H1 (cell line): ENCODE results near the gene CFAP92. TPM values are rescaled to one million over a fixed set of nuclear protein-coding genes. Genes with fewer than 3 reads are reported as not detected.

Experiments used
- BCL11A ChIP-seq, 2 experiments: IDR thresholded peaks; one replicate each; pipeline ENCODE4 v1.6.1; 2011; ENCODE audit warnings: low read depth in 2 of 2, low read length in 2 of 2, mild to moderate bottlenecking in 2 of 2
- CBX5 ChIP-seq: fragments of 300-800, 300-1000 bp; sonication (generic); IDR thresholded peaks from 2 replicates; pipeline ENCODE4 v1.7.1; 2016; ENCODE audit warnings: antibody characterized with exemption, low read length, low read depth
- CBX8 ChIP-seq: fragments of 300-800, 300-1000 bp; sonication (generic); IDR thresholded peaks from 2 replicates; pipeline ENCODE4 v1.7.1; 2016; ENCODE audit warnings: low read depth, low read length, borderline replicate concordance
- CEBPB ChIP-seq: IDR thresholded peaks from 2 replicates; pipeline ENCODE4 v1.6.1; 2012; ENCODE audit warnings: low read depth, low read length
- CHD2 ChIP-seq: IDR thresholded peaks from 2 replicates; pipeline ENCODE4 v1.6.1; 2012; ENCODE audit warnings: low read length, improper control_type of control experiment
- CREB1 ChIP-seq: IDR thresholded peaks from 2 replicates; pipeline ENCODE4 v1.6.1; 2012; ENCODE audit warnings: inconsistent platforms
- EGR1 ChIP-seq: IDR thresholded peaks from 2 replicates; pipeline ENCODE4 v1.6.1; 2011; ENCODE audit warnings: low read depth, low read length, borderline replicate concordance
- EP300 ChIP-seq, 2 experiments: IDR thresholded peaks; 1 replicate in 1 of 2; 2 replicates in 1 of 2; pipeline ENCODE4 v1.6.1; 2011 to 2012; ENCODE audit warnings: low read depth in 2 of 2, low read length in 2 of 2, mild to moderate bottlenecking in 2 of 2, borderline replicate concordance in 1 of 2, inconsistent platforms in 1 of 2, moderate library complexity in 1 of 2
- KDM1A ChIP-seq: fragments of 200-600, 300-600 bp; sonication (generic); IDR thresholded peaks from 2 replicates; pipeline ENCODE4 v1.7.1; 2016; ENCODE audit warnings: mild to moderate bottlenecking, low read length, borderline replicate concordance
- KDM5A ChIP-seq: fragments of 200-600 bp; IDR thresholded peaks from 2 replicates; pipeline ENCODE4 v1.7.1; 2012; ENCODE audit warnings: mild to moderate bottlenecking, low read length, inconsistent platforms, mixed read lengths
- MAFK ChIP-seq: IDR thresholded peaks from 2 replicates; pipeline ENCODE4 v1.6.1; 2012; ENCODE audit warnings: low read depth, mild to moderate bottlenecking, improper control_type of control experiment, low read length
- NANOG ChIP-seq: IDR thresholded peaks from 2 replicates; pipeline ENCODE4 v1.6.1; 2011; ENCODE audit warnings: low read length, low read depth, mild to moderate bottlenecking, inconsistent platforms; ENCODE audit not compliant: insufficient read depth, poor library complexity, severe bottlenecking
- NRF1 ChIP-seq: IDR thresholded peaks from 2 replicates; pipeline ENCODE4 v1.6.1; 2011; ENCODE audit warnings: mild to moderate bottlenecking, low read depth, low read length, improper control_type of control experiment
- RAD21 ChIP-seq, 2 experiments: IDR thresholded peaks in 1 of 2; conservative IDR thresholded peaks in 1 of 2; 2 replicates each; pipeline ENCODE4 v1.6.1; 2011; ENCODE audit warnings: low read depth in 2 of 2, low read length in 2 of 2, improper control_type of control experiment in 1 of 2, inconsistent platforms in 1 of 2, mild to moderate bottlenecking in 1 of 2, moderate library complexity in 1 of 2
- RFX5 ChIP-seq: IDR thresholded peaks from 2 replicates; pipeline ENCODE4 v1.6.1; 2011; ENCODE audit warnings: low read depth, low read length, improper control_type of control experiment, borderline replicate concordance
- SAP30 ChIP-seq: fragments of 300-600 bp; sonication (generic); IDR thresholded peaks from 2 replicates; pipeline ENCODE4 v1.7.1; 2012; ENCODE audit warnings: low read length, moderate library complexity, mild to moderate bottlenecking, inconsistent platforms; ENCODE audit not compliant: insufficient read depth, insufficient replicate concordance
- TCF12 ChIP-seq: IDR thresholded peaks from 2 replicates; pipeline ENCODE4 v1.6.1; 2011; ENCODE audit warnings: low read depth, mild to moderate bottlenecking, low read length
- TEAD4 ChIP-seq: IDR thresholded peaks from 2 replicates; pipeline ENCODE4 v1.6.1; 2012; ENCODE audit warnings: low read depth, low read length, inconsistent platforms, mixed read lengths
- polyA plus RNA-seq, 7 experiments: library from polyadenylated mRNA; depleted of rRNA in 3 of 7; stranded (reverse) in 5 of 7; unstranded in 2 of 7; fragments of >200 nt in 5 of 7; fragments of 200-250 nt in 2 of 7; gene quantifications; 1 replicate in 5 of 7; 2 replicates in 1 of 7; 4 replicates in 1 of 7; pipeline versions ENCODE4 v1.2.1 to v1.2.3, GENCODE V29; 2011 to 2013; ENCODE audit warnings: missing spikeins in 2 of 7, mixed read lengths in 2 of 7
- total RNA-seq: library from RNA; stranded (reverse); fragmentation: NEBNext Ultra II Directional; extraction: Animal tissue kit (Norgen Biotek cat#: 25700); gene quantifications from 2 replicates; pipeline ENCODE4 v1.2.1, GENCODE V29; 2021
- TF ChIP-seq, protein P1 (sequence below): IDR thresholded peaks from 2 replicates; pipeline ENCODE4 v1.6.1; 2012; ENCODE audit warnings: inconsistent platforms
- TF ChIP-seq, protein P2 (sequence below): IDR thresholded peaks from 2 replicates; pipeline ENCODE4 v1.6.1; 2012; ENCODE audit warnings: inconsistent platforms
- TF ChIP-seq, protein P3 (sequence below): IDR thresholded peaks from 2 replicates; pipeline ENCODE4 v1.6.1; 2011; ENCODE audit warnings: low read length, improper control_type of control experiment

The CFAP92 gene
- total and polyA plus RNA-seq, 2 of the 8 experiments (the other 6 are each of a cell fraction or from before 2014, with no cell fraction given): 0.77 to 2.0 TPM

DNA sequence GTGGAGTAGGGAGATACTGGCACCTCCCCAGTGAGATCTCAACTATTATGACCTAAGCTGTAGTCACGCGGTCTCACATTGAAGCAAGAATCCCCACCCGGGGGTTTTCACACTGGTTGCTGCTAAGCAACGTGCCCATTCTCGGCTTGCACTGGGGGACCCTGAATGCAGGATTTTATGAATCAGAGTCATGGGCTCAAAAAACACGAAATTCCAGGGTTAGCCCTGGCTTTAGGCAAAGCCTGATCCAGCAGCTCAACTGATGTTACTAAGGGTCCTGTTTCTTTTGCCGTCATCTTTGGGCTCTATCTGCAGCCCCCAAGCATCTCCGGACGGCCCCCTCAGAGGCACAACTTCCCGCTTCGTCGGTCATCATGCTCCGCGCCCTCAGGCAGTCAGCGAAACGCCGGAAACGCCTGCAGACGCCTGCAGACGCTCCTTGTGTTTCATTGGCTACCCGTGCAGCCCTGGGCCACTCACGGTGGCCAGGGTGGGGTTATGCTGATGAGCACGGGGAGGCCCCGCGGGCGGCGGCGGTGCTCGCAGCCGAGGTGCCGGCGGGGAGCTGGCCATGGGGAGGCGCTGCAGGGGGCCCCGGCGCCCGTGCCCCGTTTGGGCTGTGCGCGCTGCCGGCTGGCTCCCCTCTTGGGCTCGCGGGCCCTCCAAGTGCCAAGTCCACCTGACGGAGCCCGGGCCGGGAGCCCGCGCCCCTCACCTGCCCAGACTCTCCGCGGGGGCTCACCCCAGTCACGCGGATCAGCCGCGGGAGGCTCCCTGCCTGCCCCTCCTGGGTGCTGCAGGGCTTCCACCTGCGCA is 33.1 kb upstream of the CFAP92 start (continued):
- no peak for TF ChIP-seq RFX5
- TF ChIP-seq TEAD4: no peak
- TF ChIP-seq KDM1A: 0 out of 2 replicates have a peak, but pooled peaks have one; percentile 51
- TF ChIP-seq TCF12: 0 out of 2 replicates have a peak, but pooled peaks have one; percentile 1
- TF ChIP-seq NRF1: no peak
- TF ChIP-seq CHD2: 0 out of 2 replicates have a peak, but pooled peaks have one; percentile 31
- TF ChIP-seq EGR1: no peak
- TF ChIP-seq CEBPB: no peak
- no peak for TF ChIP-seq EP300 (IDR thresholded peaks at IDR 0.05; ENCODE audit: borderline replicate concordance in 1 of 2, low read depth in 2 of 2, low read length in 2 of 2)
- peak in 1 of 2 experiments; percentile 28; a peak in 2 of 4 replicates for TF ChIP-seq RAD21 (IDR thresholded peaks at IDR 0.05 in 1 of 2, conservative IDR thresholded peaks at IDR 0.05 in 1 of 2; ENCODE audit: low read depth in 2 of 2, low read length in 2 of 2)
- TF ChIP-seq BCL11A (IDR thresholded peaks at IDR 0.05; ENCODE audit: low read depth in 2 of 2, low read length in 2 of 2): no peak
- TF ChIP-seq SAP30: no peak
- peak; percentile 59 for TF ChIP-seq CREB1
- no peak for TF ChIP-seq KDM5A
- no peak for TF ChIP-seq MAFK
- TF ChIP-seq, protein P1, sequence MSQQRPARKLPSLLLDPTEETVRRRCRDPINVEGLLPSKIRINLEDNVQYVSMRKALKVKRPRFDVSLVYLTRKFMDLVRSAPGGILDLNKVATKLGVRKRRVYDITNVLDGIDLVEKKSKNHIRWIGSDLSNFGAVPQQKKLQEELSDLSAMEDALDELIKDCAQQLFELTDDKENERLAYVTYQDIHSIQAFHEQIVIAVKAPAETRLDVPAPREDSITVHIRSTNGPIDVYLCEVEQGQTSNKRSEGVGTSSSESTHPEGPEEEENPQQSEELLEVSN: peak; percentile 99
- TF ChIP-seq, protein P2, sequence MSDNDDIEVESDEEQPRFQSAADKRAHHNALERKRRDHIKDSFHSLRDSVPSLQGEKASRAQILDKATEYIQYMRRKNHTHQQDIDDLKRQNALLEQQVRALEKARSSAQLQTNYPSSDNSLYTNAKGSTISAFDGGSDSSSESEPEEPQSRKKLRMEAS: peak; percentile 99
- TF ChIP-seq NANOG: no peak
- TF ChIP-seq, protein P3, sequence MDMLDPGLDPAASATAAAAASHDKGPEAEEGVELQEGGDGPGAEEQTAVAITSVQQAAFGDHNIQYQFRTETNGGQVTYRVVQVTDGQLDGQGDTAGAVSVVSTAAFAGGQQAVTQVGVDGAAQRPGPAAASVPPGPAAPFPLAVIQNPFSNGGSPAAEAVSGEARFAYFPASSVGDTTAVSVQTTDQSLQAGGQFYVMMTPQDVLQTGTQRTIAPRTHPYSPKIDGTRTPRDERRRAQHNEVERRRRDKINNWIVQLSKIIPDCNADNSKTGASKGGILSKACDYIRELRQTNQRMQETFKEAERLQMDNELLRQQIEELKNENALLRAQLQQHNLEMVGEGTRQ: no peak
- no peak for TF ChIP-seq CBX8
- TF ChIP-seq CBX5: no peak
